HG02678 (cell line): Measurements from ENCODE around the gene TIMM17A.
A peak's percentile ranks its signal among the peaks of the same experiment; 100 is the strongest.
"Not testable (repeated sequence)": the region's sequence is repeated elsewhere in the genome, so short reads cannot be mapped to it uniquely, and the experiment has no call there.

Experiments used
- ATAC-seq: cut with Tn5 transposase; IDR thresholded peaks from one replicate; pipeline ENCODE4 v1.9.1; 2021; ENCODE audit warnings: mild to moderate bottlenecking, moderate library complexity; ENCODE audit not compliant: unreplicated experiment

TIMM17A gene

GRCh38 chr1:201939574-201939973 lies 15.7 kb upstream of the TIMM17A start:
- no peak for ATAC-seq

GRCh38 chr1:201940316-201940715 lies 15.0 kb upstream of the TIMM17A start:
- ATAC-seq, result not testable (repeated sequence)

DNA sequence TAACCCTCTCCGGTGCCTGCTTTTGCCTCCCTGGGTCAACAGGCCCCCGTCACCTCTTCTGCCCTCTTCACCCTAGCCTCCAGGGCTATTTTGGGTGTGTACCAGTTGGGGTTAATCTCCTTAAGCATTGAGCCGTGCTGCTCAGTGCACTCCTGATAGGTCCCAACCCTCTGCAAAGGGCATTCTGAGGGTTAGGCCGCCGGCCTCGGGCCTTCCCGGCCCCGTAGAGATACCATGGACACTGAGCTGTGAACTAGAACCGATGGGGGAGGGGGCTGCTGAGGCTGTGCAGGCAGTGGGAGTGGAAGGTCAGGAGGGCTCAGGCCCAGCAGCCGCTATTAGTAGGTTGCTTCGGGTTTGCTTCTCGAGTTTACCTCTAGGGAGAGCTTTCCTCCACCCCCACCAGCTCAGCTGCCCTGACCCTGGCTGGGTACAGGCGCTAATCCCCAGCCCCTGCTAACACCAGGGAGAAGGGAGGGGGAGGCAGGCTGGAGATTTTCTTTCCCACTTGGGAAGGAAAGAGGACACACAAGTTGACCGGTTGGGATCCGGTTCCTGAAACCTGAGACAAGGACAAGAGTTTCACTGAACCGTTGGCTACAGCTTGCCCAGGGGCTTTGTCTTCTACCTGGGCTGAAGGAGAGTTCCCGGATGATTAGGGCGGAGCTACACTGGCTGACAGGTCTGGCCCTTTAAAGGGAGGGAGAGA lies 13.7 kb upstream of the TIMM17A start:
- ATAC-seq, result no peak

DNA sequence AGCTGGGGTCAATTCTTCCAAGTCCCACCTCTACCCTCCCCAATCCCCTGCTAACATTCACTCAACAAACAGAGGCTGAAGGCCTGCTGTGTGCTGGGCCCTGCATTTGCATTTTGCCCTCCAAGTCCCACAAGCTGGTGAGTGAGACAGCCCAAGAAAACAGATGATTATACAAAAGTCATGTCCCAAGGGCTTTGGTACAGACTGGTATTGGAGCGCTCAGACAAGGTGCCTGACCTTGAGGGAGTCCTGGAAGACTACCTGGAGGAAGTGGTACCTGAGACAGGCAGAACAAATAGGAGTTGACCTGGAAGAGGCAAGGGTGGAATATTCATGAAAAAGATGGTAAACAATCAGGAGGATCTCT lies 13.2 kb upstream of the TIMM17A start:
- no peak for ATAC-seq

DNA sequence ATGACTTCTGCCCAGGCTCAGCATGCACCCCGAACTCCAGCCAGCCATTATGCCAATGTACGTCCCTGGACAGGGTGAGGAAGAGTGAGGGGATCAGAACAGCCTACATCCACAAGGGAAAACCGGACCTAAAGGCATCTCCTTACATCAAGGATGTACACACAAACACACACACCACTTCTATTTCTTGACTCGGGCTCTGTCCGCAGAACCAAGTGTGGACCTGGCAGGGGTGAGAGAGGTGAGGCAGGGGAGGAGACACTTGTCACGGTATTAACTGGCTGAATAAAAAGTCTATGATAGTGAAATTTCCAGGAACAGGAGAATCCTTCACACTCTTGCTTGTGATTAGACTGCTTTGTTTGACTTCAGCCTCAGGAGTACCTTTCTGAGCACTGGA lies 11.3 kb upstream of the TIMM17A start:
- ATAC-seq, result no peak

DNA sequence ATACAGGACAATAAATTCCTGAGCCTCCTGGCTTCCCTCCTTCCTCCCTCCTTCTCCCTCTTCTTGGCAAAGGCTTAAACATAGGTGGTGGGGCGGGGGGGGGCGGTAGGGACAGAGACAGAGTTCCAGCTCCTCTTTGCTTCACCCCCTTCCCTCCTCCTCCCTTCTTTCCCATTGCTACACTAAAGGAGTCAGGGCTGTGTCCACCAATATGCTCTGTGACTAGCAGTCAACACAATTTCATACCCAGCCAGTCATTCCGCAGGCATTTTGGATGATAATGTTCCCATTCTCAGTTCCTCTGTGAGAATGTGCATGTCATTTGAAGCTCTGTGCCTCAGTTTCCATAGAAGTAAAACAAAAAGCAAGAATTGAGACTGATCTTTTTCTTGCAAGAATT lies 10.7 kb upstream of the TIMM17A start:
- no peak for ATAC-seq

DNA sequence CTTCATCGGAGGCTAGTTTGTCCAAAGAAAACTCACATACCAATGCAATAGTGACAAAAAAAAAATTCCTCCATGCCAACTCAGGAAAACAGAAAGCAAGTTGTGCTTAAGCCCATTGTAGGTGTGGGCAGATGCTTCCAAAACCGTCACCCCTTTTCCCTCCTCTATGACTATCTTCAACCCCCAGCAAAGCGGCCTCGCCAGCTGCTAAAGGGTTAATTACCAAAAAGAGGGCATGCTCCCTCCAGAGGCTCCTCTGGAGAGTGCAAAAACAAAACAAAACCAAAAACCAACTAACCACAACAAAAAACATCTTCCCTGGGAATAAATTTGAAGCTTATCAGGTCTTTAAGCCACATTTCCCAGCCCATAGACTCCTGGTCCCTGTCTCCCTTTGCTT lies 10.1 kb upstream of the TIMM17A start:
- ATAC-seq, result no peak

- ATAC-seq, result no peak
Measured at GRCh38 chr1:201945863-201946223, 9.5 kb upstream of the TIMM17A start.

DNA sequence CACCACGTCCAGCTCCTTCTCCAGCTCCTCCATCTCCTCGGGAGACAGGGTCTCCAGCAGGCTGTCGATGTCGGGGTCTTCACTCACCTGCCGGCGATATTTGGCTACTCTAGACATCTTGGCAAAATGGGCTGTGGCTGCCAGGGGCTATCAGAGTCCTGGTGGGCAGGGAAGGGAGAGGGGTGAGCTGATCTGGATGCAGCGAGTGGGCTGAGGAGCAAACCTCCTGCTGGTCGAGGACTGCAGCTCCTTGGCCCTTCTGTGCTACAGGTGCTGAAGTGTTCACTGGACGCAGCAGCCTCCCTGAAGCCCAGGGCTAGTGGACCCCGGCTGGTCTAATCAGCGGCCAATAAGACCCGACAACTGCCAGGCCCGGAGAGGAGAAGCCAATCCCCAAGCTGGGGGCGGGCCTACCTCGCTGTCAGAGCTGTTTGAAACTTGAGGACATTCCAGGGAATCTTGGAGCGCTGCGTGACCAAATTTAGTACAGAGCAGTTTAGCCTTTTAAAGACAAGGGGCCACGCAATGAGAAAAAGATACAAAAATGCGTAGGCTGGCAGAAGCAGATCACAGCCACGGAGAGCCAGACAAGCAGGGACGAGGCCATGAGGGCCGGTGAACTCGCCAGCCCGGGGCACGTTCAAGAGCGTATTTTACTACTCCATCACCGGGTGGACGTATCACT lies 8.9 kb upstream of the TIMM17A start, which contains the start of gene LMOD1:
Gene LMOD1 (minus strand): TSS at position 325 of the 685 bp plus-strand sequence. CDS start 208 bp downstream, at position 117.
- ATAC-seq, result no peak

GRCh38 chr1:201947697-201948008 lies 7.7 kb upstream of the TIMM17A start:
- ATAC-seq, result no peak

- ATAC-seq, result no peak
Measured at GRCh38 chr1:201949491-201949890, 5.8 kb upstream of the TIMM17A start.

- no peak for ATAC-seq
Measured at GRCh38 chr1:201954263-201955008, 867 bp upstream of the TIMM17A start.

- ATAC-seq, result no peak
Measured at GRCh38 chr1:201955729-201956143, 433 bp downstream of the TIMM17A start.

- no peak for ATAC-seq
Measured at GRCh38 chr1:201958348-201958747, 3.0 kb downstream of the TIMM17A start.

DNA sequence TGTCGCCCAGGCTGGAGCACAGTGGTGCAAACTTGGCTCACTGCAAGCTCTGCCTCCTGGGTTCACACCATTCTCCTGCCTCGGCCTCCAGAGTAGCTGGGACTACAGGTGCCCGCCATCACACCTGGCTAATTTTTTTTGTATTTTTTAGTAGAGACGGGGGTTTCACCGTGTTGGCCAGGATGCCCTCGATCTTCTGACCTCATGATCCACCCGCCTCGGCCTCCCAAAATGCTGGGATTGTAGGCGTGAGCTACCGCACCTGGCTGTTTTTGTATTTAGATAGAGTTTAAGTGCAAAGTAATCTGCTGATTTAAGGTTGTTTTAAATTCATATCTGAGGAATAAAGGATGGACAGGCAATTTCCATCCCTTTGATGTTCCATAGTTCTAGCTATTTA lies 7.1 kb downstream of the TIMM17A start:
- ATAC-seq, result not testable (repeated sequence)

GRCh38 chr1:201964261-201964660 lies 9.0 kb downstream of the TIMM17A start:
- ATAC-seq, result no peak

- ATAC-seq, result no peak
Measured at GRCh38 chr1:201966171-201966570, 10.9 kb downstream of the TIMM17A start.

- no peak for ATAC-seq
Measured at GRCh38 chr1:201968202-201968925, 13.1 kb downstream of the TIMM17A start.

- no peak for ATAC-seq
Measured at GRCh38 chr1:201970334-201971159, 15.2 kb downstream of the TIMM17A start.

GRCh38 chr1:201982082-201982622 lies 26.8 kb downstream of the TIMM17A start:
- ATAC-seq, result peak; percentile 23
